Inferior parietal cortex (tissue), 1 donor: ENCODE measurements around the gene NLRC5.
A peak's percentile ranks its signal among the peaks of the same experiment; 100 is the strongest.

Experiments
- DNase-seq: peaks from one replicate; pipeline ENCODE4 v3.0.0-alpha.2; 2016; ENCODE audit errors: extremely low spot score

Gene NLRC5

GRCh38 chr16:57126411-57126810 is 137.1 kb downstream of the NLRC5 start:
- DNase-seq: no peak

GRCh38 chr16:57127037-57127763 is 137.8 kb downstream of the NLRC5 start:
- DNase-seq: no peak

DNA sequence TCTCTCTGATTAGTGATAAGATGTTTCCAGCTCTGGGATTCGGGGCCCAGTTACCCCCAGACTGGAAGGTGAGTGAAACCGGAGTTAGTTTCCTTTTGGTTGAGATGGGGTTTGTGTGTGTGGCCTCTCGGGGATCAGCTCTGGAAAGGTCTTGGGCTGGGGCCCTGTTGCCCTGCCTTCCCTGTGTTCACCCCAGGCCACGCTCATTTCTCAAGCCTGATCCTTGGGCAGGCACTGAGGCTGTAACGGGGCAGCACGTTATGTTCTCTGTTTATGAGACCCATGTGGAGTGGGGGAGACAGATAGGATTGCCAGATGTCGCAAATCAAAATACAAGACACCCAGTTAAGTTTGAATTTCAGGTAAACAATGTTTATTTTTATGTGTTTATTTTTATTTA is 138.5 kb downstream of the NLRC5 start:
- no peak for DNase-seq

GRCh38 chr16:57128771-57129389 is 139.5 kb downstream of the NLRC5 start:
- no peak for DNase-seq

DNA sequence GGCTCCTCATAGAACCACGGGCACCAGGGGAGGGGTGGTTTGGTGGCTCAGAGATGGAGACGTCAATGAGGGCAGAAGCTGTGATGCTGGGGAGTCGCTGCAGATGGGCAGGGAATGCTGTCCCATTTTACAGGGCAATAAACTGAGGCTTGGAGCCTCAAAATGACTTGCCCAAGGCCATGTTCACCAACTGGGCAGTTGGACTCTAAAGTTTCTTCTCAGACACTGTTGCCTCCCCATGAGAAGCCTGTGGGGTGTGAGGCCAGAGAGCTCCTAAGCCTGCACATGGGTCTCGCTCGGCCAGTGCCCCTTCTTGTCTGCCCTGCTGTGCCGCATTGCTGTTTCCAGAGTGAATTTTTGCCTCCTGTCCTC is 141.6 kb downstream of the NLRC5 start:
- DNase-seq: no peak

DNA sequence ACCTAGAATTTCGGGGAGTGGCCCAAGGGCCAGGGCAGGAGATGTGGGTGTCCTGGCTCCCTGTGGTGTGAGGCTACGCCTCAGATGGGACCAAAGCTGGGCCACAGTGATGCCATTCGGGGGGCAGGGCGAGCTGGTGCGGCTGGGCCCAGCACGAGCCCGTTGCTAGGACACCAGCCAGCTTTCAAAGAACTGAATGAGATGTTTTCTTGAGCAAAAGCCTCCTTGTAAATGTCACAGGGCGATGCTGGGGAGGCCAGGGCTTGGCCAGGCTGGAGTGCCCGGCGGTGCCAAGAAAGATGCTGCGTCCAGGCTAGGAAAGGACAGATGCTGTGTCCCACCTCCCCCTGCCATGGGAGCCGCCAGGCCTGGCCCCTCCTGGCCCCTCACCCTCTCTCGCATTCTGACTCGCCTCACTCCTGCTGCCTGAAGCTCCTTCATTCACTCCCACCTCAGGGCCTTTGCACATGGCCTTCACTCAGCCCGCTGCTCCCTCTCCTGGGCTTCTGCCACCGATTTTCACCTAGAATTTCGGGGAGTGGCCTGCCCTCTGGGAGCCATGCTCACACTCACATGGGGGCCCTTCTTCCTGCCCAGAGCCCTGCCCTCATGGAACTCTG is 142.1 kb downstream of the NLRC5 start:
- DNase-seq: peak; percentile 76

GRCh38 chr16:57132470-57132869 is 143.1 kb downstream of the NLRC5 start:
- no peak for DNase-seq

GRCh38 chr16:57133031-57133430 is 143.7 kb downstream of the NLRC5 start:
- DNase-seq: no peak
